ENCODE results near the gene CRIM1. TPM values are rescaled to one million over a fixed set of nuclear protein-coding genes. Genes with fewer than 3 reads are reported as not detected.

The CRIM1 gene
- total RNA-seq, 1 experiment from 2014 or later, result 27.6 TPM

DNA sequence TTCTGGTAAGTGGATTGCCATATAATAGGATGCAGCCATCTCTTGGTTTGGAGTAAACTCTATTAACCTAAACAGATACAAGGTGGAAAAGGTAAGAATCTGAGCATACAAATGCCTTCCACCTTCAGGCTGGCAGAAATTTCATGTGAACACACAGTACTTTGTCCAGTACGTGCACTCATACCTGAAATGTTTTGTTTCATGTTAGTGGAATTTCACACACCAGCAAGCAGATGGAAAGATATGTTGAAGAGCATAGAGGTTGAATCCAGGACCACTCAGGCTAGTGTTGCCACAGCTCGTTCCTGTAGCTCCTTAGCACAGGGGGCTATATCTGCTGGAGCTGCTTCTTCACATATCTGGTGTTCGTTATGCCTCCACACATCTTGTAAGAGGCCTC is 34.0 kb downstream of the CRIM1 start:
- no peaks in the 10 kb centered on the region for H4K20me1 ChIP-seq (ENCODE audit: control insufficient read depth, insufficient read depth, insufficient read length)
- no peak overlapping the region for H2BK5ac ChIP-seq (ENCODE audit: insufficient read length, low read length)
- TF ChIP-seq, protein P1, sequence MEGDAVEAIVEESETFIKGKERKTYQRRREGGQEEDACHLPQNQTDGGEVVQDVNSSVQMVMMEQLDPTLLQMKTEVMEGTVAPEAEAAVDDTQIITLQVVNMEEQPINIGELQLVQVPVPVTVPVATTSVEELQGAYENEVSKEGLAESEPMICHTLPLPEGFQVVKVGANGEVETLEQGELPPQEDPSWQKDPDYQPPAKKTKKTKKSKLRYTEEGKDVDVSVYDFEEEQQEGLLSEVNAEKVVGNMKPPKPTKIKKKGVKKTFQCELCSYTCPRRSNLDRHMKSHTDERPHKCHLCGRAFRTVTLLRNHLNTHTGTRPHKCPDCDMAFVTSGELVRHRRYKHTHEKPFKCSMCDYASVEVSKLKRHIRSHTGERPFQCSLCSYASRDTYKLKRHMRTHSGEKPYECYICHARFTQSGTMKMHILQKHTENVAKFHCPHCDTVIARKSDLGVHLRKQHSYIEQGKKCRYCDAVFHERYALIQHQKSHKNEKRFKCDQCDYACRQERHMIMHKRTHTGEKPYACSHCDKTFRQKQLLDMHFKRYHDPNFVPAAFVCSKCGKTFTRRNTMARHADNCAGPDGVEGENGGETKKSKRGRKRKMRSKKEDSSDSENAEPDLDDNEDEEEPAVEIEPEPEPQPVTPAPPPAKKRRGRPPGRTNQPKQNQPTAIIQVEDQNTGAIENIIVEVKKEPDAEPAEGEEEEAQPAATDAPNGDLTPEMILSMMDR (conservative IDR thresholded peaks at IDR 0.05), result no peak
- no peak overlapping the region for H3T11ph ChIP-seq (ENCODE audit: low read length)
- no peak overlapping the region for H2AK5ac ChIP-seq (ENCODE audit: insufficient read length, low read length)
- Mint-ChIP-seq H3K4me1 (peaks cover 44 to 46% of the 10 kb centered on the region in 2 experiments), H3K27me3 (ENCODE audit: low read depth) (no peaks in the 10 kb centered on the region), H3K36me3 (ENCODE audit: insufficient read depth in 1 of 3, low read depth in 3 of 3) (peaks cover 0 to 2% (median 0%) of the 10 kb centered on the region in 3 experiments; a peak in 1 of 7 replicates), H3K4me3 (no peak overlapping the region), H3K9me3 (no peaks in the 10 kb centered on the region), H3K27ac (peak overlapping the region in 1 of 3 experiments; percentile 50; a peak in 1 of 7 replicates)
- H2BK15ac ChIP-seq (ENCODE audit: low read depth, low read length), result no peak overlapping the region
- H3K79me1 ChIP-seq (ENCODE audit: insufficient read depth, low read depth, low read length, poor library complexity, severe bottlenecking), result peaks cover 5% of the 10 kb centered on the region
- H3K4me2 ChIP-seq (ENCODE audit: insufficient read depth, insufficient read length, low read length), result no peak overlapping the region
- no peak for DNase-seq
- no peaks in the 10 kb centered on the region for H3K23me2 ChIP-seq (ENCODE audit: insufficient read length, low read depth, low read length, poor library complexity, severe bottlenecking)
- no peak overlapping the region for H3K56ac ChIP-seq (ENCODE audit: insufficient read length, low read depth, low read length)
- peaks cover 10% of the 10 kb centered on the region; the same call in 1 of the 2 replicates for H3K79me2 ChIP-seq (ENCODE audit: insufficient read depth, low read length)
- no peak overlapping the region for H3K9ac ChIP-seq (ENCODE audit: extremely low read depth, insufficient read length, low read length)
- H2BK120ac ChIP-seq (ENCODE audit: low read depth, low read length, poor library complexity, severe bottlenecking), result no peak overlapping the region
- no peaks in the 10 kb centered on the region for H3K27me3 ChIP-seq (ENCODE audit: insufficient read depth, low read length)
- no peak overlapping the region for H4K91ac ChIP-seq (ENCODE audit: insufficient read length, low read depth, low read length)
- H3K14ac ChIP-seq (ENCODE audit: insufficient read depth, low read length), result no peak overlapping the region
- H3K4ac ChIP-seq (ENCODE audit: low read depth, low read length), result no peak overlapping the region
- no peak overlapping the region for H2BK20ac ChIP-seq (ENCODE audit: low read depth, low read length, poor library complexity, severe bottlenecking)
- H3K27ac ChIP-seq (ENCODE audit: insufficient read length, low read depth, low read length), result no peak overlapping the region
- peaks cover 11% of the 10 kb centered on the region for H3K4me1 ChIP-seq (ENCODE audit: insufficient read depth, low read length)
- no peak overlapping the region for H2AFZ ChIP-seq (ENCODE audit: low read length)
- no peak overlapping the region for H3K18ac ChIP-seq (ENCODE audit: insufficient read length, low read depth, low read length)
- WGBS (ENCODE audit: extremely low coverage, insufficient read length, low lambda C conversion rate), result no CpG with 5 or more reads among the region's 3 CpGs
- H3K23ac ChIP-seq (ENCODE audit: insufficient read length, low read depth, low read length), result no peak overlapping the region
- H4K8ac ChIP-seq (replicated peaks; ENCODE audit: insufficient read length, low read depth, low read length), result no peak overlapping the region
- no peaks in the 10 kb centered on the region for H3K9me3 ChIP-seq (ENCODE audit: control insufficient read depth, low read depth, low read length)
- no peak overlapping the region for H2BK12ac ChIP-seq (ENCODE audit: insufficient read length, low read depth, low read length)
- no peak overlapping the region for H4K5ac ChIP-seq (ENCODE audit: insufficient read length, low read depth, low read length)
